GM21717 (cell line): ENCODE data around the gene AEN.

Experiments used
- ATAC-seq: cut with Tn5 transposase; IDR thresholded peaks from one replicate; pipeline ENCODE4 v1.9.1; 2021; ENCODE audit warnings: mild to moderate bottlenecking, moderate library complexity; ENCODE audit not compliant: unreplicated experiment

The AEN gene

DNA sequence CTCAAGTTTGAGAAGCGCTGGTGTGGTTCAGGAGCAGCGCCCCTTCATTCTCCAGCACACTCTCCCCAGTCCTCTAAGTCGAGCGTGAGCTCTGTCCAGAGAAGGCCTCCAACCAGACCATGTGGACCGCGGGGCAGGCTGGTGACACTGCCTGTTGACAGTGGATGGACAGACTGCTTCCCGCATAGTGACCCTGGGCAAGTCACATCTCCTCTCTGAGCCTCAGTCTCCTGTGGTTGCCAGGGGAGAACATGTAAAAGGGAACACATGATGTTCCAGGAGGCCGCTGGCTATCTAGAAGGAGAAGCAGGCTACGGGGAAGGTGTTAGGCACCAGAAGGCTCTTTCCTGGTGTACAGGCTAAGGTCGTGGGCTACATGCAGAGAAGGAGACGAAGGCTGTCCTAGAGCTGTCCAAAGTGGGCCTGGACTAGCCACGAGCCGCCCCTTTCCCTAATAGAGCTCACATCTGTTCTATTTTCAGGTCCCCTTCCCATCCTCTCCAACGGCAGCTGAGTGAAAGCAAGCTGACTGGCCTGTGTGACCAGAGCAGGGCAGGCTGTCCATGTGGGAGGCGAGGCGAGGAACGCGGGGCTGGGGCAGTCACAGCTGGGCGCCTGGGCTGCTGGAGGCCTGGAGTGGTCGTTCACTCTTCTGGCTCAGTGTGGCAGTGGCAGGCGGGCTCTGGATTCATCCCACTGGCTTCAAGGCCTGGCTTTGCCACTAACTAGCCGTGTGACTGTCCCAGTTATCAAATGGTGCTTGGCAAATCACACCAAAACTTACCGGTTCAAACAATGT, 28.8 kb downstream of the AEN start:
- no peak for ATAC-seq

DNA sequence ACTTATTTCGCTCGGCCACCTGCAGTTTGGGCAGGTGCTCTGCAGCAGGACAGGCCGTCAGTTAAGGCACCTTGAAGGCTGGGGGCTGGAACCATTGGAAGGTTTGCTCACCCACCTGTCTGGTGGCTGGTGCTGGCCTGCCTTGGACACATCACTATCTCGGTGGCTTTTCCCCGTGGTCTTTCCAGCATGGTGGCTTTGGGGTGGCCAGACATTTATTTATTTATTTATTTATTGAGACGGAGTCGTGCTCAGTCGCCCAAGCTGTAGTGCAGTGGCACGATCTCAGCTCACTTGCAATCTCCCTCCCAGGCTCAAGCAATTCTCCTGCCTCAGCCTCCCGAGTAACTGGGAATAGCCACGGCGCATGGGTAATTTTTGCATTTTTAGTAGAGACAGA, 29.4 kb downstream of the AEN start:
- ATAC-seq: no peak

DNA sequence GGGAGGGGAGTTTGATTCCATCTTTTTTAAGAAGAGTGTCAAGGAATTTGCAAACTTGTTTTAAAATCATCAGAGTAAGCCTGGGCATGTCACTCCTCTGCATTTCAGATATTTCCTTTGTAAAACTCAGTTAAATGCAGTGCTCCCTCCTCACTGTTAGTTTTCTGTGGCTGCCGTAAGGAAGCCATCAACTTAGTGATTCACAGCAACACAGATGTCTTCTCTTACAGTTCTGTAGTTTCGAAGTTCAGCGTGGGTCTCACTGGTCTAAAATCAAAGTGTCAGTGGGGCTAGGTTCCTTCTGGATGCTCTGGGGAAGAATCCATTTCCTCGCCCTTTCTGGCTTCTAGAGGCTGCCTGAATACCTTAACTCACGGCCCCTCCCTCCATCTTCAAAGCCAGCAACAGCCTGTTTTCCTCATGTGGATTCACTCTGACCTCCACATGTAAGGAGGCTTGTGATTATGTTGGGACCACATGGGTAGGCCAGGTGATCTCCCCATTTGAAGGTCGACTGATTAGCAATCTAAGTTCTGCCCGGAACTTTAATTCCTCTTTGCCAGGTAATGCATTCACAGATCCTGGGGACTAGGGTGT, 30.1 kb downstream of the AEN start:
- no peak for ATAC-seq

- ATAC-seq: no peak
Measured at GRCh38 chr15:88651971-88652370, 30.8 kb downstream of the AEN start.

DNA sequence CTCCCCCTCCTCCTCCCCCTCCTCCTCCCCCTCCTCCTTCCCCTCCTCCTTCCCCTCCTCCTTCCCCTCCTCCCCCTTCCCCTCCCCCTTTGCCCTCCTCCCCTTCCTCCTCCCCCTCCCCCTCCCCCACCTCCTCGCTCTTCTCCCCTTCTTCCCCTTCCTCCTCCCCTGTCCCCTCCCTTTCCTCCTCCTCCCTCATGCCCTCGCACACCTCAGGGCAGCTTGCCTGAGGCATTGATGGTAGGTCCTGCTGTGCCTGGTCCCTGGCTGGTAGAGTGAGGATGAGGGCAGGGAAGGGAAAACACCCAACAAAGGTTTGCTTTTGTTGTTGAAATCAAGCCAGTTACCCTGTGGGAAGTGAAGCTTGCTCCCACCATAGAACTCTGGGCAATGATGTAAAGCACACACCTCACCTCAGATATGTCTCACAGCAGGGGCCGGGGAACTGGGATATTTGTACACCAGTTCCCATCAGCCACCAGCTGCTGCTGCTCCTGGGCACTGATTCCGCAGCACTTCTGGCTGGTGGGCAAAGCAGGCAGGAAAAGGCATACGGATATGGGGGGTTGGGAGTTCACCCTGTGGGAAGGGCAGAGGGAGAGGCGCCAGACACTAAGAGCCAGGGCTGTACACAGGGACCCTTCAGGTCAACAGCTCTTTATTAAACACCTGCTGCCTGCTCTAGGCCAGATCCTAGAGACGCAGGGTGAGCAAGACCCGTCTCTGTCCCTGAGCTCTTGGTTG, 31.5 kb downstream of the AEN start:
- no peak for ATAC-seq

- ATAC-seq: no peak
Measured at GRCh38 chr15:88653200-88654064, 32.3 kb downstream of the AEN start.

DNA sequence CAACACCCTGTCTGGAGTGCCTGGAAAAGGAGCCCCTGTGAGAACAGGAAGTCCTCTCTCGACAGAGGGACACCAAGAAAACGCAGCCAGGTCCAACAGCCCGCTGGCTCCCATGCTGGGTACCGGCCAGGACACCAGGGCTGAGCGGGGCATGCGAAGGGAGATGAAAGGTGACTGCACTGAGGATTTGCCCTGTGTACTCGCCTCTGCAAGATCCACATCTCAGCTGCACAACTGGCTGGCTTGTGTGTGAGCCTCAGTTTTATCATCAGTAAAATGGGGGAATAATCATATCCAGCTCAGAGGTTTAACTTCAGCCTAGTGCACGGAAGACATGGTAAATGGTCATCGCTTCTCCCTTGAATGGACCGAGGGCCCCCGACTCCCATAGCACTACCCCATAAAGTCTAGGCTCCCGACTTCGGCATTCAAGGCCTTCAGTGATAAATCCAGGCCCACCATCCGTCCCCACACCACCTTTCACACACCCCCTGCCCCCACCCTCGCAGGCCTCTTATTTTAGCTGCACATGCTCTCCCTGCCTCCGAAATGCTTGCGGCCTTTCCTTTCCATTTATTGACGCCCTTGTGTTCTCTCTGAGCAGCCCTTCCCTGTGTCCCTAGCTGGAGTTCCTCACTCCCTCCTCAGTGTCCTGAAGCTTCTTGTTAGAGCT, 33.4 kb downstream of the AEN start:
- no peak for ATAC-seq

DNA sequence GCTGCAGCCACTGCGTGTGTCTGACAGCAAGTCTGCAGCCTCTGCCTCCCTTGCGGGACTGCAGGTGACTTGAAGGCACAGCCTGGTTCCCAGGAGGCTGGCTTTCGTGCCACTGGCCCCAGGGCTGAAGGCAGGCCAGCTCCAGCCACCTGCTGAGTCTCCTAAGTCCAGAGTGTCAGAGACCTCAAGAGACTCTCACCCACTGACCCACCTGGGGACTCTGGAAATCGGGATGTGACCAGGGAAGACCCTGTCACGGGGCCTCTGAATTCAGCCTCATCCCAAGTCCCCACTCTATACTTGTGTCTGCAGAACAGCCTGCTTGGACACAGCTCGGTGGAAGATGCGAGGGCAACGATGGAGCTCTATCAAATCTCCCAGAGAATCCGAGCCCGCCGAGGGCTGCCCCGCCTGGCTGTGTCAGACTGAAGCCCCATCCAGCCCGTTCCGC, 34.0 kb downstream of the AEN start:
- no peak for ATAC-seq

GRCh38 chr15:88655800-88656488, 34.8 kb downstream of the AEN start:
- ATAC-seq: no peak

DNA sequence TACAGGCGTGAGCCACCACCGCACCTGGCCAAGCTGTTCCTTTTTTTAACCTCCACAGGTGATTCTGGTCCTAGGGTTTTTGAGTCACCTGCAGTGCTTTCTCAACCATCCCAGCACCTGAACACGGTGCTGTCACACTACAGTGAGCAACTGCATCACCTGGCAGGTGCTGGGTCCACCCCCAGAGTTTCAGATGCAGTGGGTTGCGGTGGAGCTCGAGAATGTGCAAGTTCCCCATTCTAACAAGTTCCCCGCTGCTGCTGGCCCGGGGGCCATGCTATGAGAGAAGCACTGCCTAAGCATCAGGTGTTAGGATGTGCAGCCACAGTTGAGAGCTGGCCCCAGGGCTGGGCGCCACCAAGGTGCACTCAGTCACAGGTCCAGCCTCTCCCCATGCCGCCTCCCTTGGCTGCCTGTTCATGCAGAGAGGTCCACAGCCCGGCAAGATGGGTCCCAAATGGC, 35.7 kb downstream of the AEN start:
- ATAC-seq: peak; percentile 90

DNA sequence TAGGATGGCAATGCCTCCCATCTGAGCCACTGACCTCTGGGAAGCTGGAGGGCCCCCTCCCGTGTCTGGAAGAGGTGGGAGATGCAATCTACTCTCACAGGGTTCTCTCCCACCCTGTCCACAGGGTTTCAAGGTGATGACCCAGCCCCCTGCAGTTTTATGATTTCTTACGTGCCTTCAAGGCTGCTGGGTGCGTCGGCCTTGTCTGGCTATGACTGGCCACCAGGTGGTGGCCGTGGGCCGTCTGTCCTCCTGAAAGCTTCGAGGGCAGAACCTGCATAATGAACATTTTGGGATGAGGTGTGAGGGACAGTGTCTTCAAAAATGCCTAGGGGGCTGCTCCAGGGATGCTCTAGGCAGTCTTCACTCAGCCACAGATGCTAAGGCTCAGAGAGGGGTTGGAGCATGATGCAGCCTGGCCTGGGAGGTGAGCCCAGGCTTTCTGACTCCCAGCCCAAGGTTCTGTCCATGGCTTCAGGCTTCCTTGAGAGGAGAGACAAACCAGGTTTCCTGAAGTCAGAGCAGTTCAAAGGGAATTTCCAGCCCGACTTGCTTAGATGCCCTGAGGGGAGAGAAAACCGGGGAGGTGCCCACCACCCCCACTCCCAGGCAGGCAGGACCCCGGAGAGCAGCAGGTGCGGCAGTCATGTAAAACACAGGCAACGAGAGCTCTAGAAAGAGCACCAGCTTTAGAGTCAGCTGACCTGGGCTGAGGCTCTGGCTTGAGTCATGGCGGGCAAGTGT, 36.4 kb downstream of the AEN start:
- ATAC-seq: no peak

- no peak for ATAC-seq
Measured at GRCh38 chr15:88658070-88658965, 37.2 kb downstream of the AEN start.

DNA sequence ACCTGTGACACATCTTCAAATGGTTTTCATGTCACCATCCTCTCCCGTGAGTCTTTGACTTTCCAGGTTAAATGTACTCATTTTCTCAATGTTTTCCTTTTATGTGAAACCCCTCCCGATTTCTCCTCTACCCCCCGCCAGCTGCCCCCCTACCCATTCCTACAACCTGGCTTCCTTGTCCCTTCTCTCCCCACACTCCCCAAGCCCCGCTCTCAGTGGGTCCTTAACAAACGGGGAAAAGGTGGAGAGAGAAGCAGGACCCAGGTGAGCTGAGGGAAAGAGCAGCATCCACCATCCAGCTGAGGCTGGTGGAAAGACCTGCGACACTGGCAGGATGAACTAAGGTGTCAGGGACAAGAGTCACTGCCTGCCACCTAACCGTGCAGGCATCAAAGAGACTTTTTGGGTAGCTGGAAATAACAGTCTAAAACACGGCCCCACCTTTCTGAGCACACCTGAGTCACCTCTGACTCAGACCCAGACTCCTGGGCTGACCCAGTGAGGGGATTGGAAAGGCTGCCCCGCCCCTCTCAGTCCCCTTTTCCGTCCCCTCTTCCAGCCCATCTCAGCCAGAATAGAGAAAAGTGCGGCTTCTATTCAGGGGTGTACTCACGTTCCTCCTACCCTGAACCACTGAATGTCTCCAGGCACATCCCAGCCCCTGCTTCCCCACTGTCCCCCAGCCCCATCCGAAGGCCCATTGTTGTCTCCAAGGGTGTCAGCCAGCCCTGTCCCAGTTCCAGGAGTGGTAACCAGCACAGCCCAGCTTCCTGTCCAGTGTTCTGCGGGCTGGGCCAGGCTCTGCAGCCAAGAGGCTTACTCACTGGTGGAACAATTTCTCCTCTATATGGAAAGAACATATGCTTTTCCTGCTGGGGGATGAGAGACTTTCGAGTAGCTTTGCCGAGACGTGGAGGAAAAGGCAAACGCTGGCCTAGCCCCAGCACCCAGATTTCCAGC, 38.1 kb downstream of the AEN start:
- ATAC-seq: no peak

DNA sequence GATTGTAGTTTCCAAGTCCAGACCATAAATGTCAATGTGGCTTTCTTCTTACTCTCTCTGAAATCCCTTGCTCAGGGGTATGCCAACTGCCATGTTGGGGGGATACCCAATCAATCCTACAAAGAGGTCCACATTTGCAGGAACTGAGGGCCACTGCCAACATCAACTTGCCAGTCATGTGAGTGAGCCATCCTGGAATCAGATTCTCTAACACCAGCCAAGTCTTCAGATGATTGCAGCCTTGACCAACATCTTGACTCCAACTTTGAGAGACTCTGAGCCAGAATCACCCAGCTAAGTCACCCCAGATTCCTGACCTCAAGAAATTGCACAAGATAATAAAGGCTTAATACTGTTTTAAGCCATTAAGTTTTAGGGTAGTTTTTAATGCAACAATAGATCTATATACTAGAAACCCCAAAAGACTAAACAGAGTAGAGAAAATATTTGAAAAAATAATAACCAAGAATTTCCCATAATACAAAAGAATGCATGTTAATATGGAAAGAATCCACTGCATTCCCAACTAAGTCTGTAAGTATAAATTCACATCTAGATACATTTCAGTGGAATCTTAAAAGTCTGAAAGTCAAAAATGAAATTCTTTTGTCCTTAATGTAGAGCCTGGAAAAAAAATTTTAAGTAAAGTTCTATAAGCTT, 40.0 kb downstream of the AEN start:
- no peak for ATAC-seq

DNA sequence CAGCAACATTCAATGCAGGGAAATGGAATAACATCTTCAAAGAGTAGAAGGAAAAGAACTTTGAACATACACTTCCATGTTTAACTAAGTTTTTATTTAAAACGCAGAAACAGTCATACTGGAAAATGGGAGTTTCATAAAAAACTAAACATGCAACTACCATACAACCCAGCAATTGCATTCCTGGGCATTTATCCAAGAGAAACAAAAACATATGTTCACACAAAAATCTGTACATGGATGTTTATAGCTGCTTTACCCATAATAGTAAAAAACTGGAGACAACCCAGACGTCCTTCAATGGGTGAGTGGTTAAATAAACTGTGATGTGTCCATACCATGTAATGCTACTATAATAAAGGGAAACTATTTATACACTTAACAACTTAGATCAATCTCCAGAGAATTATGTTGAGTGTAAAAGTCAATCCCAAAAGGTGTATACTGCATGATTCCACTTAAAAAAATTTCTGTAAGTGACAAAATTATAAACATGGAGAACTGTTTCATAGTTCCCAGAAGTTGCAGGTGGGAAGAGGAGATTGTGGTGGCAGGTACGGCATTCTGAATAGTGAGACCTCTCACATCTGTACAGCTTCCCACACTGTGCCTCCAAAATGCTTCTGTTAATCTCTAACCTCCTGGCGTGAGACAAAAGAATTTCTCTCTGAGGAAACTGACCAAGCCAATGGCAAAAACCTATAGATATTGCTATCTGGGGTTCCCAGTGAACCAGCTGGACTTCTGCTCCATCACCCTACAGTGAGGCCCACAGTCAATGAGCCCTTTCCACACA, 40.8 kb downstream of the AEN start:
- ATAC-seq: no peak
